ENCODE results near the gene MYO5B. TPM values are rescaled to one million over a fixed set of nuclear protein-coding genes. Genes with fewer than 3 reads are reported as not detected.

The MYO5B gene
- total RNA-seq, 1 experiment from 2014 or later = 56.7 TPM

DNA sequence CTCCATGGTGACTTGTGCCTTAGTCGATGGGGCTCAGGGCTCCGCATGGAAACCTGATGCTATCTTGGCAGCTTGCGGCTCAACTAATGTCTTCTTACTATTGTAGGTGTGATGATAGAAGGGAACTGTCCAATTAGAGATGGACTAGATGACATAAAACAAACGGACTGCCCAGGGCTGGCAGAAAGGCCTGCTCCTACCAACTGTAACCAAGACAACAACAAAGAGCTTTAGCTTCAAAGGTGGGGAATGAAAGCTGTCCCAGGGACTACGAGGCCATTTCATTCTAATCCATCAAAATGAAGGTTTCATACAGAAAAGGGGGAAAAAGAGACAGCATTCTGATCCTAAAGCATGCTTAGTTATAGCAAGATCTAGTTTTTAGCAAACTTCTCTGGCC lies 194.7 kb downstream of the MYO5B start:
- Mint-ChIP-seq H3K4me3 (ENCODE audit: low read depth, unreplicated experiment) (no peak overlapping the region), H3K4me1 (ENCODE audit: low read depth, unreplicated experiment) (peaks cover 27% of the 10 kb centered on the region), H3K27ac (ENCODE audit: unreplicated experiment) (no peak overlapping the region), H3K36me3 (ENCODE audit: insufficient read depth, unreplicated experiment) (no peaks in the 10 kb centered on the region), H3K27me3 (ENCODE audit: unreplicated experiment) (no peaks in the 10 kb centered on the region), H3K9me3 (ENCODE audit: low read depth, unreplicated experiment) (no peaks in the 10 kb centered on the region)
- no peak for DNase-seq
- BruUV-seq (replicated peaks) = no TSS peak
- TF ChIP-seq, protein P1, sequence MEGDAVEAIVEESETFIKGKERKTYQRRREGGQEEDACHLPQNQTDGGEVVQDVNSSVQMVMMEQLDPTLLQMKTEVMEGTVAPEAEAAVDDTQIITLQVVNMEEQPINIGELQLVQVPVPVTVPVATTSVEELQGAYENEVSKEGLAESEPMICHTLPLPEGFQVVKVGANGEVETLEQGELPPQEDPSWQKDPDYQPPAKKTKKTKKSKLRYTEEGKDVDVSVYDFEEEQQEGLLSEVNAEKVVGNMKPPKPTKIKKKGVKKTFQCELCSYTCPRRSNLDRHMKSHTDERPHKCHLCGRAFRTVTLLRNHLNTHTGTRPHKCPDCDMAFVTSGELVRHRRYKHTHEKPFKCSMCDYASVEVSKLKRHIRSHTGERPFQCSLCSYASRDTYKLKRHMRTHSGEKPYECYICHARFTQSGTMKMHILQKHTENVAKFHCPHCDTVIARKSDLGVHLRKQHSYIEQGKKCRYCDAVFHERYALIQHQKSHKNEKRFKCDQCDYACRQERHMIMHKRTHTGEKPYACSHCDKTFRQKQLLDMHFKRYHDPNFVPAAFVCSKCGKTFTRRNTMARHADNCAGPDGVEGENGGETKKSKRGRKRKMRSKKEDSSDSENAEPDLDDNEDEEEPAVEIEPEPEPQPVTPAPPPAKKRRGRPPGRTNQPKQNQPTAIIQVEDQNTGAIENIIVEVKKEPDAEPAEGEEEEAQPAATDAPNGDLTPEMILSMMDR (IDR thresholded peaks at IDR 0.05; ENCODE audit: unreplicated experiment) = no peak
- CTCF ChIA-PET = no interaction called here
- intact Hi-C loops (cut with micrococcal nuclease; ENCODE audit: unreplicated experiment) = no loop called here

DNA sequence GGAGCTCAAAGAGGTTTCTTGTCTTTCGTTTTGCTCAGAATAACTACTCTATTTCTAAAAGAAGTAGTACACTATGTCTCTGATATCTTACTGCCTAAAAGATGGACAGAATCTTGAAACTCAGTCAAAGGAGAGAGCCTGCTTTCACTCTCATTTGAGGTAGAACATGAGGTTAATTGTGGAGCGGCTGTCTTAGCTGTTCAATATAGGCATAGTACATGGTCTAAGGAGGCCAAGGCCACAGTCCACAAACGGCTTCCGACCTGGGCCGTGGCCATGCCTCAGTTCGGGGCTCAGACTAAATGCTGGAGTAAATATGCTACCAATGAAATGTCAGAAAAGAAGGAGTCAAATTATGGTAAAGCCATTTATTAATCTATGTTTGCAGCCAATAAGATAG lies 195.8 kb downstream of the MYO5B start:
- intact Hi-C loops (cut with micrococcal nuclease; ENCODE audit: unreplicated experiment) = no loop called here
- TF ChIP-seq, protein P1 (IDR thresholded peaks at IDR 0.05; ENCODE audit: unreplicated experiment) = no peak
- no peak overlapping the region for H3K27ac Mint-ChIP-seq (ENCODE audit: unreplicated experiment)
- BruUV-seq (replicated peaks) = no TSS peak
- peaks cover 24% of the 10 kb centered on the region for H3K4me1 Mint-ChIP-seq (ENCODE audit: low read depth, unreplicated experiment)
- H3K27me3 Mint-ChIP-seq (ENCODE audit: unreplicated experiment) = no peaks in the 10 kb centered on the region
- no peaks in the 10 kb centered on the region for H3K36me3 Mint-ChIP-seq (ENCODE audit: insufficient read depth, unreplicated experiment)
- H3K4me3 Mint-ChIP-seq (ENCODE audit: low read depth, unreplicated experiment) = no peak overlapping the region
- CTCF ChIA-PET = interaction anchor here (0.6 kb wide), 1 partner anchor 138 kb away, joined by 3 read pairs; no protein-coding TSS in a partner anchor
- H3K9me3 Mint-ChIP-seq (ENCODE audit: low read depth, unreplicated experiment) = no peaks in the 10 kb centered on the region
- DNase-seq = no peak

DNA sequence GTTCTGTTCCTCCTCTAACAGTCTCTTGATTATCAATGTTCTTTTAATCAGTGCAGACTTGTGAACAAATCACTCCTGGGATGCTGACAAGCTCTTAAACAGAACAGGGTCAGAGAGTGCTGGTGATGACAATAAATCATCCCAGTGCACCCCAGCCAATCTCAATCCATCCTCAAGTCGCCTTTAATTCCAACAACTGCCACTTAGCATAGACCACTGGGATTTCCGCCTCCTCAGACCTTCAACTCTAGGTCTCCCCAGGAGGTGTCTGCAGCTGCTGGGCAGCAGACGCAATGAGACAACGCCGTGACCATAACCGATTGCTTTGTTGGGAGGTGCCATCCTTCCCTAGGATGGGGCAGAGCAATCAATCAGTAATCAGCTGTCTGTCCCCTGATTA lies 197.4 kb downstream of the MYO5B start:
- CTCF ChIA-PET = no interaction called here
- BruUV-seq (replicated peaks) = no TSS peak
- H3K4me3 Mint-ChIP-seq (ENCODE audit: low read depth, unreplicated experiment) = no peak overlapping the region
- DNase-seq = no peak
- TF ChIP-seq, protein P1 (IDR thresholded peaks at IDR 0.05; ENCODE audit: unreplicated experiment) = no peak
- H3K27me3 Mint-ChIP-seq (ENCODE audit: unreplicated experiment) = no peaks in the 10 kb centered on the region
- H3K9me3 Mint-ChIP-seq (ENCODE audit: low read depth, unreplicated experiment) = no peaks in the 10 kb centered on the region
- peaks cover 18% of the 10 kb centered on the region for H3K4me1 Mint-ChIP-seq (ENCODE audit: low read depth, unreplicated experiment)
- no peaks in the 10 kb centered on the region for H3K36me3 Mint-ChIP-seq (ENCODE audit: insufficient read depth, unreplicated experiment)
- intact Hi-C loops (cut with micrococcal nuclease; ENCODE audit: unreplicated experiment) = no loop called here
- H3K27ac Mint-ChIP-seq (ENCODE audit: unreplicated experiment) = no peak overlapping the region

DNA sequence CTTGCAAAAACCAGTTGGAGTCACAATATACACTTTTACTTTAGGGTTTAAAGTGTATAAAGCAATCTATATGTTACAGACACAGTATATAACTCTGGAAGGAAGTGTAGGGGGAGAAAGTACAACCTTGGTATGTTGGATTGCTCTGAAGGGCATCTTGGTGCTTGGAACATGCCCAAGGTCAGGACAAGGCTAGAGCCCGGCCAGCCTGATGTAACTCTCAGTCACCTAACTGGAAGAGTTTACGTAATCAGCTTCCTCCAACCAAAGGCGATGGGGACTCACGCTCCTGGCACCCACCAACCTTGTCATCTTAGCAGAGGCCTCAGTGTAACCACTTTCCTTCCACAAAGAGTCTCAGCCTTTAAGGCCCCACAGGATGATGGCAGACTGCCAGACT lies 200.5 kb downstream of the MYO5B start:
- no TSS peak for BruUV-seq (replicated peaks)
- H3K36me3 Mint-ChIP-seq (ENCODE audit: insufficient read depth, unreplicated experiment) = no peaks in the 10 kb centered on the region
- H3K4me3 Mint-ChIP-seq (ENCODE audit: low read depth, unreplicated experiment) = no peak overlapping the region
- H3K9me3 Mint-ChIP-seq (ENCODE audit: low read depth, unreplicated experiment) = no peaks in the 10 kb centered on the region
- TF ChIP-seq, protein P1 (IDR thresholded peaks at IDR 0.05; ENCODE audit: unreplicated experiment) = no peak
- H3K27ac Mint-ChIP-seq (ENCODE audit: unreplicated experiment) = no peak overlapping the region
- H3K4me1 Mint-ChIP-seq (ENCODE audit: low read depth, unreplicated experiment) = peaks cover 9% of the 10 kb centered on the region
- CTCF ChIA-PET = no interaction called here
- H3K27me3 Mint-ChIP-seq (ENCODE audit: unreplicated experiment) = no peaks in the 10 kb centered on the region
- no peak for DNase-seq
- intact Hi-C loops (cut with micrococcal nuclease; ENCODE audit: unreplicated experiment) = no loop called here
